GM21717 (cell line): ENCODE data around the gene ANKS3.

Experiments used
- ATAC-seq: cut with Tn5 transposase; IDR thresholded peaks from one replicate; pipeline ENCODE4 v1.9.1; 2021; ENCODE audit warnings: mild to moderate bottlenecking, moderate library complexity; ENCODE audit not compliant: unreplicated experiment

Gene ANKS3

GRCh38 chr16:4673387-4674046 is 60.6 kb downstream of the ANKS3 start:
- ATAC-seq, result no peak

DNA sequence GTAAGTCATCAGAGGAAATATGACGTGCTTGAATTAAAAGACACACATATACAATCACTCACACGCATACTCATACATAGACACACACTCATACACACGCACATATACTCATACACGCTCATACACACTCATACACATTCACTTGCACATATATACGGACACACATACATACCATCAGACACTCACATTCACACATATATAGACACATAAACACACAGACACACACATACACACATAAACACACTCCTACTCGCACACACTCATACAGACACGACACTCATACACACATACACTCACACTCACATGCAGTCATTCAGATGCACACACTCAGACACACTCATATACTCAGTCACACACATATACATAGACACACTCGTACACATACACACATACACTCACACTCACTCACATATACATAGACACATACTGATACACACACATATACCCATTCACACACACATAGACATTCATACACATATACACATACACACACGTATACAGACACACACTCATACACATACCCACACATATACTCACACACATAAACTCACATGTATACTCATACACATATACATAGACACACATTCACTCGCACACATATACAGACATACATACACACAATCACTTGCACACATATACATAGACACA is 65.6 kb downstream of the ANKS3 start:
- no peak for ATAC-seq

DNA sequence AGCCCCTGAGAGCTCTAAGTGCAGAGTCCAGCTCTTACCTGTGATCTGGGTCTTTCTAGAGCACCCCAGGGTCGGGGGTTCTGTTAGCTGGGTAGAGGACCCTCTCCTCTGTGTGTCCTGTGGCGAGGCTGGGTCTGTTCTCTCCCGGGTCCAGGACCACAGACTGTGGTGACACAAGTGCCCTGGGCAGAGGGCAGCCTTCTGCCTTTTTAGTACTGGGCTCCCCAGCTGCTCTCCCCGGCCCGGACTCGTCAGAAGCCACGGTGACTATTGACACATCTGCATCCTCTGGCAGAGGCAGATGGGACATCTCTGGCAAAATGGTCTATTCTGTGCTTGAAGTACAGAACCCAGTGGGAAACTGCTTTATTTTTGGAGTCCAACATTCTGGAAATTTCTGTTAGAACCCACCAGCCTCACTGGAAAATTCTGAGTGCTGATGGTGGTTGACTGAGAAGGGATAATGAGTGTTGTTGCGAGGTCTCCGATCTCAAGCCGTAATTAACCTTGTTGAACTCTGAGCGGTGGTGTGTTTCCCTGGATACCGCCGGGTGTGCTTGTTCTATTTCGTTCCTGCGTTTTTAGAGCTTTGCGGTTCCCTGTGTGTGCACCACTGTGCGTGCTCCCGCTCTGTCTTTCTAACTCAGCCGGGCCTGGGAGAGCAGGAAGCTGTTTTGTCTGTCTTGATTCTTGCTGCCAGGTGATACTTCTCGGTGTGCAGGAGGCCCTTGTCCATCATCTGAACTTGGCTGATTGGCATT is 66.7 kb downstream of the ANKS3 start:
- no peak for ATAC-seq

DNA sequence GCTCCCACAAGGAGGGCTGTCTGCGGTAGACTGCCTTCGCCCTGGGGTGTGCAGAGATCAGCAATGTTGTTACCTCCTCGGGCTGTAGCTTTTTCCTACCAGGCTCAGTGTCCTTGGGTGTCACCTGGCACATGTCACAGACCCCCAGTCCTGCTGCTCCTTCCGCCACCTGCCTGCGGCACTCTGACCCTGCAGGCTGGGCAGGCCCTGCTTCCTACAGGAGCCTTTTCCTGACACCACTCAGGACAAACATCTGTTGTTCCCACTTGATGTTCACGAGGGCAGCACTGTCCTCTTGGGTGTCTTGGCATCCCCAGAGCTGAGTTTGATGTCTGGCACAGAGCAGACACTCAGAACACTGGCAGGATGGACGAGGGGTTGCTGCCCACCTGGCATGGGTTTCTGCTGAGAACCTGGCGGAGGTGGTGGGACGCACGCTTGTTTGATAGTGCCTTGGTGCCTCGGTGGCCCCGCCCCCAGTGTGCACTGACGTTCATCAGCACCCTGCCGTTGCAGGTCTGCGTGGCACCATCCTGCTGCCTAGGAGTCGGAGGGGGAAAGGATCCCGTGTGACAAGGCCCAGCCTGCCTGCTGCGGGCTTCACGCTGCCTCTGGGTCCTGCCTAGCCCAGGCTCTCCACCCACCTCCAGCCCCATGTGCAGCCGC is 67.4 kb downstream of the ANKS3 start:
- ATAC-seq, result no peak

DNA sequence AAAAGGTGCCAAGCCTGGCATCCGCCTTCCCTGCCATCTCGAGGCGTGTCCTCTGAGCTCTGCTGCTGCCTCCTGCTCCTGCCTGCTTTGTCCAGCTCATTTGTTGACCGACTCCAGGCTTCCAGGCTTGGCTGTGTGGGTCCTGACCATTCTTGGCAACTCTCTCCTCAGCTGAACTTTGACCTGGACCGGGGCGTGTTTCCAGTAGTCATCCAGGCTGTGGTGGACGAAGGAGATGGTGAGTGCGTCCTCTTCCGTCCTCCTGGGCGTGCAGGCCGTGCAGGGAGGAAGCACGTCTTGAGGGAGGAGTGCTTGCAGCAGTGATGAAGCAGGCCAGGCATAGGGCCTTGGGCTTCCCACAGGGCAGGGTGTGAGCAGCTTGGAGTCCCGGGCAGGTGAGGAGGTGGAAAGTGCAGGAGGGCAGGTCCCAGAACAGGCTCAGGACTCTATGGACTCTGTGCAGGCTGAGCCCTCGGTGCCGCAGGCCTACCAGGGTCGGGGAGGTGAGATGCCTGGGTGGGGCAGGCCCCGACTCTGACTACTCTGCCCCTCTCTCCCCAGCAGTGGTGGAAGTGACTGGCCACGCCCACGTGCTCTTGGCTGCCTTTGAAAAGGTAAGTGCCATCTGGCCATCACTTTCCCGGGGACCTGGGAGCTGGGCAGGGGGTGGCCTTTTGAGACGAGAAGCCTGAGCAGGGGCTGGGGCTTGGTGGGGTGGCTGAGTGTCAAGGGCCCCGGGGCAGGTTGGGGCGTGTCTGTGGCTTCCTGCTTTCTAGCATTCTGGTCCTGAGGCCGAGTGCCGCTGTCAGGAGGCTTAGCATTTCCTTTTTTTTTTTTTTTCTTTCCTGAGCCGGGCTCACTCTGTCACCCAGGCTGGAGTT is 69.3 kb downstream of the ANKS3 start:
- no peak for ATAC-seq

- no peak for ATAC-seq
These were observed 70.2 kb downstream of the ANKS3 start for GRCh38 chr16:4663777-4664465.

DNA sequence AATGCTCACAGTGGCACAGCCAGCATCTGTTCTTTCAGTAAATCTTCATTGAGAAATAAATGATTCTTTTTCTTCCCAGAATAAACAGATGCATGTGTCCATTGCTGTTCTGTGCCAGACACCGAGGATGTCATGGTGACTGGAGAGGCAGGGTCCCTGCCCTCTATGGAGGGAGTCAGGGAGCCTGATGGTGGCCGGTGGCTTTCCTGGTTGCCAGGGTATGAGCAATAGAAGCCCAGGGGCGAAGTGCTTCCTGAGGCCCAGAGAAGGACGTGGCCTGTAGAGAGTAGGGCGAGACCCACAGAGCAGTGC is 70.7 kb downstream of the ANKS3 start:
- ATAC-seq, result no peak

GRCh38 chr16:4661661-4662060 is 72.4 kb downstream of the ANKS3 start:
- ATAC-seq, result no peak

DNA sequence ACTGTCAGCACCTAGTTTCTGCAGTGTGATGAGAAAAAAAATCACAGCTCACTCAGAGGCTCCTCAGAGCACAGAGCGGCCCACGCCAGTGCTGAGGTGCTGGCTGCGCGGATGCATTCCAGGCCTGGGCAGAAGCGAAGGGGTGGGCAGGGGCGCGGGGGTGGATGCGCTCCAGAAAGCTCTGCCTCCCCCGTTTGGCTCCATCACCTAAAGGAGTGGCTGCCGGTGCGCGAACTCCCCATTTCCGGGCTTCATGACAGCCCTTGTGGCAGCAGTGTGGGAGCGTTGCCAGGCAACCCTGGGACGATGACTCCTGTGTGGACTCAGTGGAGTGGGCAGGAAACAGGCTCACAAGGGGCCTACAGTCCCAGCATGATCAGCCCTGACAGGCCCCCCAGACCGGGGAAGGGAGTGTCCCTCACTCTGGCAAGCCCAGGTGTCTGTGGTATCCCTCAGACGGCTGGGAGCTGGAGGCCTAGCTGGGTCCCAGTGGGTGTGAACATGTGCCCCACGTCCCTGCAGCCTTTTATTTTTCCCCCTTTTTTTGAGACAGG is 73.5 kb downstream of the ANKS3 start:
- ATAC-seq, result no peak

GRCh38 chr16:4659363-4660353 is 74.4 kb downstream of the ANKS3 start:
- no peak for ATAC-seq

DNA sequence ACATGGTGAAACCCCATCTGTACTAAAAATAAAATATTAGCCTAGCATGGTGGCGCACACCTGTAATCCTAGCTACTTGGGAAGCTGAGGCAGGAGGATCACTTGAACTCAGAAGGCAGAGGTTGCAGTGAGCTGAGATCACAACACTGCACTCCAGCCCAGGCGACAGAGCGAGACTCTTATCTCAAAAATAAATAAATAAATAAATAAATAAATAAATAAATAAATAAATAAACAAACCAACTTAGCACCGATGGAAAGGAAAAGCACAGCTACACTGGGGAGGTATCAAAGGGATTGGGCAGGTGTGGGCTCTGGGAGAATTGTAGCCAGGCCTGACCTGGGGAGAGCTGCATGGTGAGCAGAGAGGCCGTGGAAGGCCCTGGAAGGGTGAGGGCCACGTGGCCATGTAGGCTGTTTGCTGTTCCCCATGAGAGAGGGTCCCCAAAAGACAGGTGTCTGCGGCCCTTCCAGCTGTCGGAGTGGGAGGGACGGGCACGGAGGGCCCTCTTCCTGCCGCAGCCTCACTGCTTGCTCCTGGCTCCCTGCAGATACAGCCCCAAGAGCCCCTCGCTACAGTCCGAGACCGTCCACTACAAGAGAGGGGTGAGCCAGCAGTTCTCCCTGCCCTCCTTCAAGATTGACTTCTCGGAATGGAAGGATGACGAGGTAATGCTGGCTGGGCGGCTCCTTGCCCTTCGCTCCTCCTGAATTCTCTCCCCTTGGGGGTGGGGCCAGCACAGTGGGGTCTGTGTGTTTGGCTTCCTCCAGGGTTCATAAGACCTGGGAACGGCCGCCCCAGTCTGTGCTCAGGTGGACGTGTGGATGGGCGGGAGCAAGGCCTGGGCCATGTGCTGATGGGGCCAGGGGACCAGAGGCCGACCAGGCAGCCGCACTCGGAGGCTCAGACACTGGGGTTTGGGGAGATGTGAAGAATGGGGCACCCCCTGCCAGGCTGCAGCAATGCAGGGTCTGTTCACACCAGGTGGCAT is 77.1 kb downstream of the ANKS3 start:
- ATAC-seq, result no peak

DNA sequence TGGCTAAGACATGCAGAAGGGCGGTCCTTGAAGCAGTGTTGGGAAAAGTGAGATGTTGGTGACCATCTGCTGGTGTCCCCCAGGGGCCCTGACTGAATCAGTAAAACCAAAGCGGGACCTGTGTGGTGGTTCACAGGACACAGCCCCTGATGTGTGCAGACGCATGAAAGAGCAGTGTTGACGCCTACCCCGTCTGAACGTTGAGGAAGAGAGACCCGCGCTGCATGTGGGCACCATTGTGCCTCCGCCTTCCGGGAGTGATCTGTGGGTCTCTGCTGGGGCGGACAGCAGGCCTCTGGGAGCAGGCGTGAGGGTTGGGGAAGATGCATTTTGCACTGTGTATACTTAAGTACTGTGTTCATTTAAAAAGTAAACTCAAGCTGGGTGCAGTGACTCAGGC is 77.8 kb downstream of the ANKS3 start:
- no peak for ATAC-seq

GRCh38 chr16:4655801-4656200 is 78.3 kb downstream of the ANKS3 start:
- no peak for ATAC-seq

- ATAC-seq, result no peak
These were observed 79.0 kb downstream of the ANKS3 start for GRCh38 chr16:4654964-4655590.

GRCh38 chr16:4654011-4654963 is 79.8 kb downstream of the ANKS3 start:
- ATAC-seq, result no peak

DNA sequence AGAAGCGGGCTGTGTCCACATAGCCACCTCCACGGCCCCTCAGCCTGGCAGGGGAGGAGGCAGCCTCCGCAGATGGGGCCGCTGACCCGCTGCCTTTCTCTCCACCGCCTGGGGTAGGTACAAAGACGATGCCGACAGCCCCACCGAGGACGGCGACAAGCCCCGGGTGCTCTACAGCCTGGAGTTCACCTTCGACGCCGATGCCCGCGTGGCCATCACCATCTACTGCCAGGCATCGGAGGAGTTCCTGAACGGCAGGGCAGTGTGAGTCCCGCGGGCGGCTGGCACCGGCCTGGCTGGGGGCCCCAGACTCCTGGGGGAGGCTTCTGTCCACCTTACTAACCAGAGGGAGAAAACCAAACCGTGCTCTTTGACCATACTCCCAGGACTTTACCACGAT is 81.5 kb downstream of the ANKS3 start:
- no peak for ATAC-seq
